HTERT RPE-1 (cell line): ENCODE data around the gene ALOX15.
"Not testable (repeated sequence)": the region's sequence is repeated elsewhere in the genome, so short reads cannot be mapped to it uniquely, and the experiment has no call there.

Experiments used
- in situ Hi-C: fragments of 300-500 bp; cut with MboI; formaldehyde crosslinking; loops from 4 replicates; pipeline ENCODE4 v1.14.3; 2020; ENCODE audit warnings: low sequenced_read_pairs

The ALOX15 gene

GRCh38 chr17:4641297-4642195 is at the start of gene ALOX15:
Gene ALOX15, minus strand, starts transcription at chr17:4641678. Its CDS starts 27 bp downstream, at chr17:4641651.
- in situ Hi-C loops: no loop called here

- in situ Hi-C loops: no loop called here
Observed at GRCh38 chr17:4690745-4691144, 49.3 kb upstream of the ALOX15 start.

- in situ Hi-C loops: not testable (repeated sequence)
Observed at GRCh38 chr17:4689872-4690271, 48.4 kb upstream of the ALOX15 start.

GRCh38 chr17:4683739-4684138 is 42.3 kb upstream of the ALOX15 start:
- in situ Hi-C loops: not testable (repeated sequence)

GRCh38 chr17:4679658-4680057 is 38.2 kb upstream of the ALOX15 start:
- in situ Hi-C loops: no loop called here

GRCh38 chr17:4678448-4679026 is 37.1 kb upstream of the ALOX15 start:
- in situ Hi-C loops: no loop called here

- in situ Hi-C loops: no loop called here
Observed at GRCh38 chr17:4676791-4677190, 35.3 kb upstream of the ALOX15 start.

- in situ Hi-C loops: no loop called here
Observed at GRCh38 chr17:4675791-4676190, 34.3 kb upstream of the ALOX15 start.

GRCh38 chr17:4674685-4674998 is 33.2 kb upstream of the ALOX15 start:
- in situ Hi-C loops: no loop called here

- in situ Hi-C loops: no loop called here
Observed at GRCh38 chr17:4673986-4674684, 32.7 kb upstream of the ALOX15 start.

GRCh38 chr17:4673169-4673568 is 31.7 kb upstream of the ALOX15 start:
- in situ Hi-C loops: no loop called here

- in situ Hi-C loops: no loop called here
Observed at GRCh38 chr17:4672751-4673150, 31.3 kb upstream of the ALOX15 start.

- in situ Hi-C loops: no loop called here
Observed at GRCh38 chr17:4672055-4672630, 30.7 kb upstream of the ALOX15 start.

GRCh38 chr17:4667166-4667565 is 25.7 kb upstream of the ALOX15 start:
- in situ Hi-C loops: no loop called here

GRCh38 chr17:4666296-4666695 is 24.8 kb upstream of the ALOX15 start:
- in situ Hi-C loops: no loop called here

- in situ Hi-C loops: no loop called here
Observed at GRCh38 chr17:4665027-4665426, 23.5 kb upstream of the ALOX15 start.

GRCh38 chr17:4664230-4664629 is 22.8 kb upstream of the ALOX15 start:
- in situ Hi-C loops: no loop called here

GRCh38 chr17:4663711-4664110 is 22.2 kb upstream of the ALOX15 start:
- in situ Hi-C loops: no loop called here

GRCh38 chr17:4658478-4659305 is 17.2 kb upstream of the ALOX15 start:
- in situ Hi-C loops: no loop called here

- in situ Hi-C loops: no loop called here
Observed at GRCh38 chr17:4657678-4658077, 16.2 kb upstream of the ALOX15 start.

GRCh38 chr17:4655933-4656332 is 14.5 kb upstream of the ALOX15 start:
- in situ Hi-C loops: not testable (repeated sequence)
